AG10803 (cell line): ENCODE data around the gene ZSCAN10.

Experiments
- DNase-seq: peaks from one replicate; pipeline ENCODE4 v3.0.0; 2010; ENCODE audit warnings: low read depth
- H3K4me3 ChIP-seq: 2 replicates; pipeline ENCODE4 v1.5.1; 2011; ENCODE audit warnings: mild to moderate bottlenecking, low read length, control low read depth
- CTCF ChIP-seq: conservative IDR thresholded peaks from 2 replicates; pipeline ENCODE4 v1.5.1; 2011; ENCODE audit warnings: mild to moderate bottlenecking, low read length, control low read depth, inconsistent platforms

ZSCAN10 gene

GRCh38 chr16:3121851-3122467 lies 22.9 kb upstream of the ZSCAN10 start:
- DNase-seq, result no peak
- TF ChIP-seq CTCF, result no peak

DNA sequence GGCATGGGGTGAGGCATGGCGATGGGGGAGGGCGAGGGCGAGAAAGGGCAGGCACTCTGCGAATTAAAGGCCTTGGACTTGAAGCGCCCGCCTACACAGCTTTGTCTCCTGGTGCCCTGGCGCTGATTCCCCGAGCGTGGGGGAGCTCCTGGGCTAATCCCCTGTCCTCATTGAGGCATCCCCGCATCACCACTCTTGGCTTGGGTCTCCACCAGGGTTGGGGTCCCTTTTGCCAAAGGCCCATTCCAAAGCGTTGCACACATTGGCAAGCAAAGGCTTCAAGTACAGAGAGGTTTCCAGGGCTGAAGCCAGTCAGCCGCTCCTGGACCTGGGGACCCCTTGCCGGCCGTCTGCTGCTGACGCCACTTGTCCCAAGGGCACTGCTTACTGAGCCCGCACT lies 21.3 kb upstream of the ZSCAN10 start:
- H3K4me3 ChIP-seq, result no peak overlapping the region
- no peak for TF ChIP-seq CTCF
- DNase-seq, result no peak

More at GRCh38 chr16:3121851-3122467, 22.9 kb upstream of the ZSCAN10 start:
- no peak overlapping the region for H3K4me3 ChIP-seq

- no peak overlapping the region for H3K4me3 ChIP-seq
- no peak for DNase-seq
- no peak for TF ChIP-seq CTCF
Observed at GRCh38 chr16:3119701-3120408, 20.8 kb upstream of the ZSCAN10 start.

- H3K4me3 ChIP-seq, result no peak overlapping the region
- no peak for DNase-seq
- no peak for TF ChIP-seq CTCF
Observed at GRCh38 chr16:3119286-3119685, 20.2 kb upstream of the ZSCAN10 start.

- H3K4me3 ChIP-seq, result no peak overlapping the region
- TF ChIP-seq CTCF, result no peak
- DNase-seq, result no peak
Observed at GRCh38 chr16:3118846-3119245, 19.8 kb upstream of the ZSCAN10 start.

GRCh38 chr16:3118204-3118790 lies 19.2 kb upstream of the ZSCAN10 start:
- TF ChIP-seq CTCF, result no peak
- DNase-seq, result no peak
- no peak overlapping the region for H3K4me3 ChIP-seq

DNA sequence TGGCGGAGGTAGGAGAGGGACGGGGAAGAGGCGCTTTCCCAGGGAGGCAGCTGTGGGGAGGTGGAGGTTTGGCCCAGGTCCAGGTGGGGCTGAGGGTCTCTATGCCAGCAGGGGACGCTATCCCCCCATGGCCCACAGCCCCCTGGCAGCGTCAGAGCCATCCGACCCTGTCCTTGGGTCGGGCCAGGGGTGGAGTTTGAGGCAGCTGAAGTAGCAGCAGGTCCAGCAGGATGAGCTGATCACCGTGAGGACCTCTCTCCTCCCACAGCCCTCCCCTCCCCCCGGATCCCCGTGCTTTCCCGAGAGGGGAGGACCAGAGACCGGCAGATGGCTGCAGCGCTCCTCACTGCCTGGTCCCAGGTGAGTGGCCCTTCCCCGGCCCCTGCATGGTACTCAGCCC lies 16.5 kb upstream of the ZSCAN10 start:
- TF ChIP-seq CTCF, result no peak
- DNase-seq, result no peak
- no peak overlapping the region for H3K4me3 ChIP-seq
